HG02642 (cell line): Measurements from ENCODE around the gene COL23A1.

Source experiments
- ATAC-seq: cut with Tn5 transposase; IDR thresholded peaks from one replicate; pipeline ENCODE4 v1.9.1; 2021; ENCODE audit warnings: mild to moderate bottlenecking; ENCODE audit not compliant: unreplicated experiment, poor library complexity

Gene COL23A1

GRCh38 chr5:178465861-178466288, 124.3 kb downstream of the COL23A1 start:
- no peak for ATAC-seq

GRCh38 chr5:178465228-178465860, 124.8 kb downstream of the COL23A1 start:
- no peak for ATAC-seq

GRCh38 chr5:178464431-178465048, 125.7 kb downstream of the COL23A1 start:
- no peak for ATAC-seq

- ATAC-seq = no peak
Observed at GRCh38 chr5:178463321-178464155, 126.7 kb downstream of the COL23A1 start.

- no peak for ATAC-seq
Observed at GRCh38 chr5:178462816-178463215, 127.4 kb downstream of the COL23A1 start.

- no peak for ATAC-seq
Observed at GRCh38 chr5:178462076-178462475, 128.1 kb downstream of the COL23A1 start.

GRCh38 chr5:178461004-178461730, 129.0 kb downstream of the COL23A1 start:
- ATAC-seq = peak; percentile 60

GRCh38 chr5:178460598-178460997, 129.6 kb downstream of the COL23A1 start:
- no peak for ATAC-seq

- no peak for ATAC-seq
Observed at GRCh38 chr5:178460174-178460573, 130.0 kb downstream of the COL23A1 start.

- ATAC-seq = no peak
Observed at GRCh38 chr5:178458140-178458539, 132.1 kb downstream of the COL23A1 start.

- ATAC-seq = no peak
Observed at GRCh38 chr5:178457471-178457870, 132.7 kb downstream of the COL23A1 start.

GRCh38 chr5:178455480-178455835, 134.7 kb downstream of the COL23A1 start:
- no peak for ATAC-seq

GRCh38 chr5:178454821-178455479, 135.2 kb downstream of the COL23A1 start:
- ATAC-seq = no peak

- ATAC-seq = no peak
Observed at GRCh38 chr5:178454303-178454702, 135.9 kb downstream of the COL23A1 start.

GRCh38 chr5:178453224-178453623, 137.0 kb downstream of the COL23A1 start:
- no peak for ATAC-seq

GRCh38 chr5:178450121-178451028, 139.8 kb downstream of the COL23A1 start:
- no peak for ATAC-seq

GRCh38 chr5:178449163-178450070, 140.8 kb downstream of the COL23A1 start:
- ATAC-seq = no peak

- ATAC-seq = no peak
Observed at GRCh38 chr5:178445534-178445933, 144.7 kb downstream of the COL23A1 start.
